ENCODE data around the gene UBR2.

DNA sequence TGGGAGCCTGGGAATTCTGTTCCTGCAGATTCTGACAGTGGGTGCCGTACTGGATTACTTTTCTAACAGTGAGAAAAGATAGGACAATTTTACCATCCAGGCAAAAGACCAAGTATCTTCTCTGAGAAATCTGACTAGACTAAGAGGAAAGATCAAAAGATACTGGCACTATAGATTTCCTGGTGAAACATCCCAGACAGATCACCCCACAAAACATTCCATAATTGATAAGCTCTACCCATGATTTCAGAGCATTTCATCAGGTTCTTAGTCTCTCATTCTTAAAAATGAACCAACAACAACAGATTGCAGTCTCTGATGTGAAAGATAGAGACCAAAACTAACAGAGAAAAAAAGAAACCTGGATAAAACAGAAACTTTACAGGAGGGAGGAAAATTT is 13.6 kb upstream of the UBR2 start:
- TF ChIP-seq CEBPB (IDR thresholded peaks at IDR 0.05; ENCODE audit: low read depth, low read length) = no peak
- TF ChIP-seq, protein P1, sequence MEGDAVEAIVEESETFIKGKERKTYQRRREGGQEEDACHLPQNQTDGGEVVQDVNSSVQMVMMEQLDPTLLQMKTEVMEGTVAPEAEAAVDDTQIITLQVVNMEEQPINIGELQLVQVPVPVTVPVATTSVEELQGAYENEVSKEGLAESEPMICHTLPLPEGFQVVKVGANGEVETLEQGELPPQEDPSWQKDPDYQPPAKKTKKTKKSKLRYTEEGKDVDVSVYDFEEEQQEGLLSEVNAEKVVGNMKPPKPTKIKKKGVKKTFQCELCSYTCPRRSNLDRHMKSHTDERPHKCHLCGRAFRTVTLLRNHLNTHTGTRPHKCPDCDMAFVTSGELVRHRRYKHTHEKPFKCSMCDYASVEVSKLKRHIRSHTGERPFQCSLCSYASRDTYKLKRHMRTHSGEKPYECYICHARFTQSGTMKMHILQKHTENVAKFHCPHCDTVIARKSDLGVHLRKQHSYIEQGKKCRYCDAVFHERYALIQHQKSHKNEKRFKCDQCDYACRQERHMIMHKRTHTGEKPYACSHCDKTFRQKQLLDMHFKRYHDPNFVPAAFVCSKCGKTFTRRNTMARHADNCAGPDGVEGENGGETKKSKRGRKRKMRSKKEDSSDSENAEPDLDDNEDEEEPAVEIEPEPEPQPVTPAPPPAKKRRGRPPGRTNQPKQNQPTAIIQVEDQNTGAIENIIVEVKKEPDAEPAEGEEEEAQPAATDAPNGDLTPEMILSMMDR (conservative IDR thresholded peaks at IDR 0.05; ENCODE audit: low read depth, low read length) = no peak
